Ishikawa (cell line): ENCODE data around the gene KRT14.

Experiments used
- CEBPB ChIP-seq: IDR thresholded peaks from 2 replicates; pipeline ENCODE4 v1.6.1; 2012
- CREB1 ChIP-seq: IDR thresholded peaks from 2 replicates; pipeline ENCODE4 v1.6.1; 2012; ENCODE audit warnings: low read depth
- EGR1 ChIP-seq: IDR thresholded peaks from 2 replicates; pipeline ENCODE4 v1.6.1; 2012
- EP300 ChIP-seq: IDR thresholded peaks from 2 replicates; pipeline ENCODE4 v1.6.1; 2012; ENCODE audit warnings: borderline replicate concordance
- FOXM1 ChIP-seq: IDR thresholded peaks from 2 replicates; pipeline ENCODE4 v1.6.1; 2012; ENCODE audit warnings: low read depth, borderline replicate concordance
- NFIC ChIP-seq: IDR thresholded peaks from 2 replicates; pipeline ENCODE4 v1.6.1; 2012
- RAD21 ChIP-seq: IDR thresholded peaks from 2 replicates; pipeline ENCODE4 v1.6.1; 2012; ENCODE audit warnings: low read depth
- TAF1 ChIP-seq: IDR thresholded peaks from 2 replicates; pipeline ENCODE4 v1.6.1; 2012; ENCODE audit warnings: low read depth, mild to moderate bottlenecking
- TCF12 ChIP-seq: IDR thresholded peaks from 2 replicates; pipeline ENCODE4 v1.6.1; 2012; ENCODE audit warnings: low read depth
- TEAD4 ChIP-seq: IDR thresholded peaks from 2 replicates; pipeline ENCODE4 v1.6.1; 2012
- YY1 ChIP-seq: IDR thresholded peaks from 2 replicates; pipeline ENCODE4 v1.6.1; 2012; ENCODE audit warnings: low read depth
- ZBTB7A ChIP-seq: IDR thresholded peaks from 2 replicates; pipeline ENCODE4 v1.6.1; 2012; ENCODE audit warnings: low read depth
- TF ChIP-seq, protein P1 (sequence below): IDR thresholded peaks from 2 replicates; pipeline ENCODE4 v1.6.1; 2012
- TF ChIP-seq, protein P2 (sequence below): IDR thresholded peaks from 2 replicates; pipeline ENCODE4 v1.6.1; 2012; ENCODE audit warnings: low read depth, mild to moderate bottlenecking
- TF ChIP-seq, protein P3 (sequence below): IDR thresholded peaks from 2 replicates; pipeline ENCODE4 v1.6.1; 2012

The KRT14 gene

DNA sequence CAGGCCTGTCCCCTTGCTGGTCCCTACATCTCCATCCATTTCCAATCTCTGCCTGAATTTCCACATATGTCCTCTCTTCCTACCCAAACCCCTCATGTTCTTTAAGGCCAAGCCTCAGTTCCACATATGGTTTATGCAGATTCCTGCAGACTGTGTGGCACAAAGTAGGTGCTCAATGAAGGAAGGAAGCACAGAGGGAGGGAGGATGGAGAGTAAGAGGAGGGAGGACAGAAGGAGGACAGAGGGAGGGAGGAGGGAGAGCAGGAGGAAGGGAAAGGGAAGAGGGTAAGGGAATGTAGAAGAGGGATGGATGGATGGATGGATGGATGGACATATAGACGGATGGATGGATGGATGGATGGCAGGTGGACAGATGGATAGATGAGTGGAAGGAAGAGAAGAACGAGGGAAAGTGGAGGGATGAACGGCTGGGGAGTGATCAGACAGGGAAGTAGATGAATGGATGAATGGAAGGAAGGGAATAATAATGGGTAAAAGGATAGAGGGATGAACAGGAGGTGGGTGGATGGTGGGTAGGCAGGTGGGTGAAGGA is 7.7 kb upstream of the KRT14 start:
- TF ChIP-seq FOXM1 (no peak), TCF12 (no peak), NFIC (no peak), TAF1 (no peak), TEAD4 (no peak), CREB1 (no peak), CEBPB (no peak), RAD21 (no peak), EGR1 (no peak), YY1 (no peak), EP300 (no peak), ZBTB7A (no peak)
- TF ChIP-seq, protein P1, sequence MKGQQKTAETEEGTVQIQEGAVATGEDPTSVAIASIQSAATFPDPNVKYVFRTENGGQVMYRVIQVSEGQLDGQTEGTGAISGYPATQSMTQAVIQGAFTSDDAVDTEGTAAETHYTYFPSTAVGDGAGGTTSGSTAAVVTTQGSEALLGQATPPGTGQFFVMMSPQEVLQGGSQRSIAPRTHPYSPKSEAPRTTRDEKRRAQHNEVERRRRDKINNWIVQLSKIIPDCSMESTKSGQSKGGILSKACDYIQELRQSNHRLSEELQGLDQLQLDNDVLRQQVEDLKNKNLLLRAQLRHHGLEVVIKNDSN: no peak
- TF ChIP-seq, protein P2, sequence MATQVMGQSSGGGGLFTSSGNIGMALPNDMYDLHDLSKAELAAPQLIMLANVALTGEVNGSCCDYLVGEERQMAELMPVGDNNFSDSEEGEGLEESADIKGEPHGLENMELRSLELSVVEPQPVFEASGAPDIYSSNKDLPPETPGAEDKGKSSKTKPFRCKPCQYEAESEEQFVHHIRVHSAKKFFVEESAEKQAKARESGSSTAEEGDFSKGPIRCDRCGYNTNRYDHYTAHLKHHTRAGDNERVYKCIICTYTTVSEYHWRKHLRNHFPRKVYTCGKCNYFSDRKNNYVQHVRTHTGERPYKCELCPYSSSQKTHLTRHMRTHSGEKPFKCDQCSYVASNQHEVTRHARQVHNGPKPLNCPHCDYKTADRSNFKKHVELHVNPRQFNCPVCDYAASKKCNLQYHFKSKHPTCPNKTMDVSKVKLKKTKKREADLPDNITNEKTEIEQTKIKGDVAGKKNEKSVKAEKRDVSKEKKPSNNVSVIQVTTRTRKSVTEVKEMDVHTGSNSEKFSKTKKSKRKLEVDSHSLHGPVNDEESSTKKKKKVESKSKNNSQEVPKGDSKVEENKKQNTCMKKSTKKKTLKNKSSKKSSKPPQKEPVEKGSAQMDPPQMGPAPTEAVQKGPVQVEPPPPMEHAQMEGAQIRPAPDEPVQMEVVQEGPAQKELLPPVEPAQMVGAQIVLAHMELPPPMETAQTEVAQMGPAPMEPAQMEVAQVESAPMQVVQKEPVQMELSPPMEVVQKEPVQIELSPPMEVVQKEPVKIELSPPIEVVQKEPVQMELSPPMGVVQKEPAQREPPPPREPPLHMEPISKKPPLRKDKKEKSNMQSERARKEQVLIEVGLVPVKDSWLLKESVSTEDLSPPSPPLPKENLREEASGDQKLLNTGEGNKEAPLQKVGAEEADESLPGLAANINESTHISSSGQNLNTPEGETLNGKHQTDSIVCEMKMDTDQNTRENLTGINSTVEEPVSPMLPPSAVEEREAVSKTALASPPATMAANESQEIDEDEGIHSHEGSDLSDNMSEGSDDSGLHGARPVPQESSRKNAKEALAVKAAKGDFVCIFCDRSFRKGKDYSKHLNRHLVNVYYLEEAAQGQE: no peak
- TF ChIP-seq, protein P3, sequence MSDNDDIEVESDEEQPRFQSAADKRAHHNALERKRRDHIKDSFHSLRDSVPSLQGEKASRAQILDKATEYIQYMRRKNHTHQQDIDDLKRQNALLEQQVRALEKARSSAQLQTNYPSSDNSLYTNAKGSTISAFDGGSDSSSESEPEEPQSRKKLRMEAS: no peak

DNA sequence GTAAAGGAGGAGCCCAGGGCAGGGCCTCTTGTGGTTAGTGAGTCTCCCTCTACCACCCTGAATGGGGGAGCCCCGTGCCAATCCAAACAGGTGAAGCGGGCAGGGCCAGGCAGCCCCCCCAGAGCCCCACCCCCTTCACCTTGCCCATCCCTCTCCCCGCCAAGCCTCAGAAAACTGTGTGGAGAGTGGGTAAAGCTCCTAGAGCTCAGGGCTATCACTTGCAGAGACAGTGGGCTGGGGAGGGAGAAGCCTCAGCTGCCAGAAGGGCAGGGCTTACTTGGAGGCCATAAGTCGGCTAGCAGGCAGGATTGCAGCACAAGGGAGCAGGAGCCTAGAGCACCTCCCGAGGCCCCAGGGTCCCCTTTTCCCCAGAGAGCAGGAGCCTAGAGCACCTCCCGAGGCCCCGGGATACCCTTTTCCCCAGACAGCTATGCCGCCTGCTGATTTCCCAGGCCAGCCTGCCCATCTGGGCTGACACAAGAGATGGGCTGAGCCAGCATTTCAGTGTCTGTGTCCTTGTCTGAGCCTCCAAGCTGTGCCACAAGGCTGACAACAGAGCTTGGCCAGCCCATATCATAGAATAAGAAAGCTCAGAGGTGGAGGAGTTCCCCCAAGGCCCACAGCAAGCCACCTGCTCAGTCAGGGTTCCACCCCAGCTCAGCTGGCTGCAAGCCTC is 6.7 kb upstream of the KRT14 start:
- TF ChIP-seq, protein P3: no peak
- TF ChIP-seq TAF1: no peak
- TF ChIP-seq RAD21: no peak
- no peak for TF ChIP-seq TCF12

DNA sequence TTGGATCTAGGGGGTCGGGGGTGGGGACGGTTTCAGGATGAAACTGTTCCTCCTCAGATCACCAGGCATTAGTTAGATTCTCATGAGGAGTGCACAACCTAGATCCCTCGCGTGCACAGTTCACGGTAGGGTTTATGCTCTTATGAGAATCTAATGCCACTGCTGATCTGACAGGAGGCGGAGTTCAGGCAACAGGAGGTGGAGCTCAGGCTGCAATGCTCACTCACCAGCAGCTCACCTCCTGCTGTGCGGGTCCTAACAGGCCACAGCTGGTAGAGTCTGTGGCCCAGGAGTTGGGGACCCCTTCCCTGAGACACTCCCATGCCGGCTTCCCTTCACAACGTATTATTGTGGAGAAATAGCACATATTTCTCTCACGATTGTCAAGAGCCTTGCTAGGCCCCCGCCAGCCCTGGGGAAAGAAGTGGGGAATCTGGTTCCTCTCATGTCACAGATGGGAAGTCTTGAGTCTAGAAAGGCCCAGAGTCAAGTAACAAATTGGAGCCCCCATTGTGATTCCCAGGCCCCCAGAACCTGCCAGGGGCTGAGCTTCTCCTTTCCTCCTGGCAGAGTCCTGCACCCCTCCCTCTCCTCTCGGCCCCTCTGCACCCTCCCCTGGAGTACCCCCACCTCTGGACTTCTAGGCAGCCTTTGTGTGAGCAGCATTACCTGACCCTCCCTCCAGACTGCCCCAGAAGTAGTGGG is 6.1 kb upstream of the KRT14 start:
- TF ChIP-seq TCF12 (no peak), ZBTB7A (no peak), RAD21 (no peak), YY1 (no peak), NFIC (no peak), EP300 (no peak), CEBPB (no peak), FOXM1 (no peak), EGR1 (no peak), TAF1 (no peak; the same call in 1 of the 2 replicates), TEAD4 (no peak), CREB1 (no peak)
- TF ChIP-seq, protein P2: no peak
- TF ChIP-seq, protein P3: no peak
- TF ChIP-seq, protein P1: no peak

DNA sequence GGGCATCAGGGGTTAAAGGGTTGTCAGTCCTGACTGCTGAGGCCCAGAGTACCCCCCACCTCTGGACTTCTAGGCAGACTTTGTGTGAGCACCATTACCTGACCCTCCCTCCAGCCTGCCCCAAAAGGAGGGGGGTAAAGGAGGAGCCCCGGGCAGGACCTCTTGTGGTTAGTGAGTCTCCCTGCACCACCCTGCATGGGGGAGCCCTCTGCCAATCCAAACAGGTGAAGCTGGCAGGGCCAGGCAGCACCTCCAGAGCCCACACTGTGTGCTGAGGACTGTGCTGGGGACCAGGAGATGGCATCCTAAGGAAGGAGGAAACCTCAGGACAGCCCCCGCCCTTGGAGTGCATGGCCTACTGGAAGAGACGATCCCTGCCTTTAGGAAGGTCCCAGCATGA is 2.6 kb upstream of the KRT14 start:
- TF ChIP-seq, protein P3: no peak
- no peak for TF ChIP-seq ZBTB7A
- TF ChIP-seq, protein P1: no peak
- no peak for TF ChIP-seq NFIC
- no peak for TF ChIP-seq TAF1
- no peak for TF ChIP-seq EP300
- no peak for TF ChIP-seq RAD21
- no peak for TF ChIP-seq YY1
- TF ChIP-seq CREB1: no peak
- no peak for TF ChIP-seq FOXM1
- TF ChIP-seq TCF12: no peak
- TF ChIP-seq, protein P2: no peak
- TF ChIP-seq EGR1: no peak
- TF ChIP-seq TEAD4: no peak
- no peak for TF ChIP-seq CEBPB
